SIG-M5 (cell line): ENCODE data around the gene PDCD7.
"Not testable (repeated sequence)": the region's sequence is repeated elsewhere in the genome, so short reads cannot be mapped to it uniquely, and the experiment has no call there.

Experiments used
- DNase-seq: peaks from one replicate; lab custom pipeline; 2025; lab: John Stamatoyannopoulos, UW

Gene PDCD7

GRCh38 chr15:65115542-65115941 is 18.1 kb downstream of the PDCD7 start:
- no peak for DNase-seq

- no peak for DNase-seq
These were observed 18.5 kb downstream of the PDCD7 start, which contains the start of gene UBAP1L for GRCh38 chr15:65115086-65115485. UBAP1L (minus strand) TSS chr15:65115200; CDS start chr15:65106215, 8,985 bp downstream.

GRCh38 chr15:65110676-65111292 is 22.8 kb downstream of the PDCD7 start:
- DNase-seq: no peak

GRCh38 chr15:65106011-65106590 is 27.5 kb downstream of the PDCD7 start:
- no peak for DNase-seq

- DNase-seq: no peak
These were observed 28.6 kb downstream of the PDCD7 start for GRCh38 chr15:65105038-65105437.

GRCh38 chr15:65102912-65103311 is 30.7 kb downstream of the PDCD7 start:
- no peak for DNase-seq

GRCh38 chr15:65101891-65102708 is 31.5 kb downstream of the PDCD7 start:
- no peak for DNase-seq

- no peak for DNase-seq
These were observed 32.2 kb downstream of the PDCD7 start for GRCh38 chr15:65101411-65101890.

GRCh38 chr15:65100442-65100841 is 33.2 kb downstream of the PDCD7 start:
- no peak for DNase-seq

GRCh38 chr15:65099801-65100200 is 33.8 kb downstream of the PDCD7 start:
- DNase-seq: not testable (repeated sequence)

- DNase-seq: no peak
These were observed 34.3 kb downstream of the PDCD7 start for GRCh38 chr15:65099336-65099735.

- no peak for DNase-seq
These were observed 35.9 kb downstream of the PDCD7 start for GRCh38 chr15:65097651-65098263.

GRCh38 chr15:65096481-65097385 is 36.9 kb downstream of the PDCD7 start:
- DNase-seq: no peak

- no peak for DNase-seq
These were observed 37.9 kb downstream of the PDCD7 start for GRCh38 chr15:65095747-65096104.

- no peak for DNase-seq
These were observed 38.4 kb downstream of the PDCD7 start for GRCh38 chr15:65095011-65095746.

GRCh38 chr15:65094294-65094995 is 39.2 kb downstream of the PDCD7 start:
- no peak for DNase-seq

GRCh38 chr15:65093793-65094170 is 39.8 kb downstream of the PDCD7 start:
- not testable (repeated sequence) for DNase-seq

GRCh38 chr15:65092911-65093792 is 40.5 kb downstream of the PDCD7 start:
- no peak for DNase-seq
